ENCODE results near the gene ZNF654. TPM values are rescaled to one million over a fixed set of nuclear protein-coding genes. Genes with fewer than 3 reads are reported as not detected.

Gene ZNF654
- total RNA-seq, 2 donors from 2014 or later = 7.3 to 10.6 TPM

DNA sequence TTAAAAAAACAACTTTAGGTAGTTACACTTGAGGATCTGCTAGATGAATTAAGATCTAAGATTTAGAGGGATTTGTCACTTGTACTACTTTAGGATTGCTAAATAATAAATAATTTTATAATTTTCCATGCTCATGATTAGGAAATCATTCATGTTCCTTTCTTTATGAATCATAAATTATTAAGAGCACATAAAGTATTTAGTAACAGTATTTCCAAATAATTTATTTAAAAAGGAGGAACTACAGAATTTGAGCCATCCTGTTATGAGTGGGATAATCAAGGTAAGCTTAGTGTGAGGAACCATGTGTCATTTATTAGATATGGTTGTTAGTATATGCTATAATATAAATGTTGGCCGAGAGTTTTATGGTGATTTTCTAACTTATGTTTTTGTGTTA lies 53.2 kb downstream of the ZNF654 start:
- 86 to 100% methylated on average over 1 of the region's 1 CpG for WGBS, 2 experiments (ENCODE audit: insufficient coverage in 1 of 2, insufficient read length in 1 of 2)
- Histone ChIP-seq H3K27me3 (ENCODE audit: control insufficient read depth, insufficient read depth, low read length, poor library complexity, severe bottlenecking) (no peaks in the 10 kb centered on the region), H3K9ac (ENCODE audit: extremely low read depth, low read length, poor library complexity, severe bottlenecking) (no peak overlapping the region), H3K9me3 (ENCODE audit: control insufficient read depth, low read length) (no peaks in the 10 kb centered on the region), H3K4me3 (ENCODE audit: low read length) (no peak overlapping the region), H3K27ac (ENCODE audit: low read depth, low read length) (no peak overlapping the region), H3K4me1 (ENCODE audit: control insufficient read depth, insufficient read depth, low read length) (no peaks in the 10 kb centered on the region), H3K36me3 (ENCODE audit: control insufficient read depth, insufficient read depth, low read length) (peaks cover 10% of the 10 kb centered on the region)
- H3K27ac Mint-ChIP-seq = no peak overlapping the region
- DNase-seq = no peak
- H3K27me3 Mint-ChIP-seq (ENCODE audit: insufficient read depth) = no peaks in the 10 kb centered on the region
- peaks cover 3% of the 10 kb centered on the region for H3K36me3 Mint-ChIP-seq (ENCODE audit: low read depth)
- H3K4me1 Mint-ChIP-seq = peaks cover 2% of the 10 kb centered on the region
- H3K9me3 Mint-ChIP-seq = no peaks in the 10 kb centered on the region
- TF ChIP-seq, protein P1, sequence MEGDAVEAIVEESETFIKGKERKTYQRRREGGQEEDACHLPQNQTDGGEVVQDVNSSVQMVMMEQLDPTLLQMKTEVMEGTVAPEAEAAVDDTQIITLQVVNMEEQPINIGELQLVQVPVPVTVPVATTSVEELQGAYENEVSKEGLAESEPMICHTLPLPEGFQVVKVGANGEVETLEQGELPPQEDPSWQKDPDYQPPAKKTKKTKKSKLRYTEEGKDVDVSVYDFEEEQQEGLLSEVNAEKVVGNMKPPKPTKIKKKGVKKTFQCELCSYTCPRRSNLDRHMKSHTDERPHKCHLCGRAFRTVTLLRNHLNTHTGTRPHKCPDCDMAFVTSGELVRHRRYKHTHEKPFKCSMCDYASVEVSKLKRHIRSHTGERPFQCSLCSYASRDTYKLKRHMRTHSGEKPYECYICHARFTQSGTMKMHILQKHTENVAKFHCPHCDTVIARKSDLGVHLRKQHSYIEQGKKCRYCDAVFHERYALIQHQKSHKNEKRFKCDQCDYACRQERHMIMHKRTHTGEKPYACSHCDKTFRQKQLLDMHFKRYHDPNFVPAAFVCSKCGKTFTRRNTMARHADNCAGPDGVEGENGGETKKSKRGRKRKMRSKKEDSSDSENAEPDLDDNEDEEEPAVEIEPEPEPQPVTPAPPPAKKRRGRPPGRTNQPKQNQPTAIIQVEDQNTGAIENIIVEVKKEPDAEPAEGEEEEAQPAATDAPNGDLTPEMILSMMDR (conservative IDR thresholded peaks at IDR 0.05) = no peak
- no peak overlapping the region for H3K4me3 Mint-ChIP-seq

DNA sequence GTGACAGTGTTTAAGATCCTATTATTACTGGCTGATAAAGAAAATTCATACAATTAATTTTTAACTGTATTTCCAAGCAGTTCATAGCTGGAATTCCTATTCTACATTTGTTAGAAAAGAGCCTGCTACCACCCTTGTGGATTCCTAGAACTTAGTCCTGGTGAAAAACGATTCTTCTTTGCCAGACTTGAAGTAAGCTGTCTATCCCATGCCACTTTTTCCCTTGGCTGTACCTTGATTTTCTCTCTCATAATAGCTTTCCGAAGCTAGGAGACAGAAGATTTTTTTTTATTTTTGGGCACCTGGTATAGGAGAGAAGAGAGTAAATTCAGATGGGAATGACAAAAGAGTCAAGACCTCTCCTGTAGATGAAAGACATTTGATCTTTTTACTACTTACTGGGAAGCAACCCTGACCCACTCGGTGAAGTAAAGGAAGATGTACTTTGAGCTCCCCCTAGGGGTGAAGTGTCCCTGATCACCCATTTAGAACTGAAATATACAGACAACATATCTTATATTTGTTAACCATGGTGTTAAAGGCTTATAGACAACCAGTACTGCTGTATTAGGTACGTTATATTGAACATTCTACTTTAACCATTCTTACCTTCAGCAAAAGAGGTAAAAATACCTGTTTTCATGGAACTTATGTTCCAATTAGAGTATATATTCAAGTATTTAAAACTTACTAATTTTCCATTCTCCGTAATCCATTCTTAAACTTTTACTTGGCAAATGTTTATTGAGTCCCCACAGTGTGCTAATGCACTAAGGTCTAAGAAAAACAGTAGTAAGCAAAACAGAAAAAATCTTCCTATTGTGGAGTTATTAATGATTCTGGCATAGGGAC lies 54.5 kb downstream of the ZNF654 start:
- Histone ChIP-seq H3K9me3 (ENCODE audit: control insufficient read depth, low read length) (no peaks in the 10 kb centered on the region), H3K27ac (ENCODE audit: low read depth, low read length) (no peak overlapping the region), H3K4me1 (ENCODE audit: control insufficient read depth, insufficient read depth, low read length) (no peaks in the 10 kb centered on the region), H3K4me3 (ENCODE audit: low read length) (no peak overlapping the region), H3K36me3 (ENCODE audit: control insufficient read depth, insufficient read depth, low read length) (peaks cover 10% of the 10 kb centered on the region), H3K27me3 (ENCODE audit: control insufficient read depth, insufficient read depth, low read length, poor library complexity, severe bottlenecking) (no peaks in the 10 kb centered on the region), H3K9ac (ENCODE audit: extremely low read depth, low read length, poor library complexity, severe bottlenecking) (no peak overlapping the region)
- peaks cover 3% of the 10 kb centered on the region for H3K36me3 Mint-ChIP-seq (ENCODE audit: low read depth)
- WGBS, 2 experiments (ENCODE audit: insufficient coverage in 1 of 2, insufficient read length in 1 of 2) = 55 to 80% methylated on average over 1 to 4 of the region's 5 CpGs
- H3K9me3 Mint-ChIP-seq = no peaks in the 10 kb centered on the region
- TF ChIP-seq, protein P1 (conservative IDR thresholded peaks at IDR 0.05) = peak; percentile 82
- H3K4me1 Mint-ChIP-seq = peaks cover 2% of the 10 kb centered on the region
- no peak overlapping the region for H3K4me3 Mint-ChIP-seq
- no peak overlapping the region for H3K27ac Mint-ChIP-seq
- no peaks in the 10 kb centered on the region for H3K27me3 Mint-ChIP-seq (ENCODE audit: insufficient read depth)
- DNase-seq = peak; percentile 84

DNA sequence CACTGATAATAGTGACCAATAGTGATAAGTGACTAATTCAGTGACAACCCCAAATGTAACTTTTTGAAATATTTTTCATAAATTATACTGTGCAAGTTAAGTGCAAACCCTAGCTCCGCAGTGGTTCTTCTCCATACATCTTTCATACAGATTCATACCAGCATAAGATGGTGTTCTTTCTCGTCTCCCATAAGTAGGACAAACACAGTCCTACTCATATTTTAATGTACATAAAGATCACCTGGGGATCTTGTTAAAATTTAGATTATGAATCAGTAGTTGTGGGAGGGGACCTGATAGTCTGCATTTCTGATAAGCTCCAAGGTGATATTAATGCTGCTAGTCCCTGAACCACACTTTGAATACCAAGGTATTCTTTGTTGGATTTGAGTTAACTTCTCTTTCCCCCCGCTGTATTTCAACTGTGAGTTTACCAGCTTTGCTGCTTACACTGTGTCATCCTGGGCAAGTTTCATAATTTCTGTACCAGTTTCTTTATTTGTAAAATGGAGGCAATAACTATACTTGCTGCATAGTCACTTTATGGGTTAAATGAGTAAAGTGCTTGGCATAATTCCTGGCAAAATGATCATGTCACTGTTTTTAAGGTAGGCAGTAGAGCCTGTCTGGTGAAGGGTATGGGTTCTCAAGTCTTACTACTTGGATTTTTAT lies 56.0 kb downstream of the ZNF654 start:
- peaks cover 10% of the 10 kb centered on the region for H3K36me3 ChIP-seq (ENCODE audit: control insufficient read depth, insufficient read depth, low read length)
- H3K4me3 Mint-ChIP-seq = no peak overlapping the region
- 89 to 100% methylated on average over 2 to 3 of the region's 3 CpGs for WGBS, 2 experiments (ENCODE audit: insufficient coverage in 1 of 2, insufficient read length in 1 of 2)
- DNase-seq = no peak
- H3K27me3 ChIP-seq (ENCODE audit: control insufficient read depth, insufficient read depth, low read length, poor library complexity, severe bottlenecking) = no peaks in the 10 kb centered on the region
- no peak overlapping the region for H3K4me3 ChIP-seq (ENCODE audit: low read length)
- no peak overlapping the region for H3K27ac Mint-ChIP-seq
- peaks cover 2% of the 10 kb centered on the region for H3K4me1 Mint-ChIP-seq
- TF ChIP-seq, protein P1 (conservative IDR thresholded peaks at IDR 0.05) = no peak
- H3K27ac ChIP-seq (ENCODE audit: low read depth, low read length) = no peak overlapping the region
- no peaks in the 10 kb centered on the region for H3K9me3 Mint-ChIP-seq
- H3K4me1 ChIP-seq (ENCODE audit: control insufficient read depth, insufficient read depth, low read length) = no peaks in the 10 kb centered on the region
- peaks cover 3% of the 10 kb centered on the region for H3K36me3 Mint-ChIP-seq (ENCODE audit: low read depth)
- H3K9ac ChIP-seq (ENCODE audit: extremely low read depth, low read length, poor library complexity, severe bottlenecking) = no peak overlapping the region
- H3K9me3 ChIP-seq (ENCODE audit: control insufficient read depth, low read length) = no peaks in the 10 kb centered on the region
- H3K27me3 Mint-ChIP-seq (ENCODE audit: insufficient read depth) = no peaks in the 10 kb centered on the region
